Measurements from ENCODE around the gene HENMT1.

HENMT1 gene

GRCh38 chr1:108624069-108624468, 36.8 kb downstream of the HENMT1 start:
- DNase-seq, result no peak

- no peak for DNase-seq
These were observed 43.2 kb downstream of the HENMT1 start for GRCh38 chr1:108617724-108618056.

GRCh38 chr1:108617008-108617723, 43.7 kb downstream of the HENMT1 start:
- no peak for DNase-seq

- DNase-seq, result no peak
These were observed 45.3 kb downstream of the HENMT1 start for GRCh38 chr1:108615544-108615943.

GRCh38 chr1:108612496-108612895, 48.4 kb downstream of the HENMT1 start:
- no peak for DNase-seq

- DNase-seq, result no peak
These were observed 48.9 kb downstream of the HENMT1 start for GRCh38 chr1:108611984-108612383.

GRCh38 chr1:108610073-108610472, 50.8 kb downstream of the HENMT1 start:
- no peak for DNase-seq

GRCh38 chr1:108609483-108610049, 51.3 kb downstream of the HENMT1 start:
- no peak for DNase-seq

- DNase-seq, result no peak
These were observed 54.4 kb downstream of the HENMT1 start for GRCh38 chr1:108606478-108606877.

- DNase-seq, result no peak
These were observed 55.3 kb downstream of the HENMT1 start for GRCh38 chr1:108605633-108606032.

- no peak for DNase-seq
These were observed 59.0 kb downstream of the HENMT1 start for GRCh38 chr1:108601708-108602410.

- no peak for DNase-seq
These were observed 60.4 kb downstream of the HENMT1 start for GRCh38 chr1:108600504-108600903.

GRCh38 chr1:108598340-108598739, 62.6 kb downstream of the HENMT1 start:
- DNase-seq, result no peak

Data from T-helper 1 cell (primary cell).